Suppressor macrophage treated with lipopolysaccharide for 1 hour (primary cell): Measurements from ENCODE around the gene RBM7.

Experiments
- DNase-seq, 3 donors: peaks; one replicate each; pipeline ENCODE4 v3.0.0-alpha.2; 2020 to 2022

The RBM7 gene

DNA sequence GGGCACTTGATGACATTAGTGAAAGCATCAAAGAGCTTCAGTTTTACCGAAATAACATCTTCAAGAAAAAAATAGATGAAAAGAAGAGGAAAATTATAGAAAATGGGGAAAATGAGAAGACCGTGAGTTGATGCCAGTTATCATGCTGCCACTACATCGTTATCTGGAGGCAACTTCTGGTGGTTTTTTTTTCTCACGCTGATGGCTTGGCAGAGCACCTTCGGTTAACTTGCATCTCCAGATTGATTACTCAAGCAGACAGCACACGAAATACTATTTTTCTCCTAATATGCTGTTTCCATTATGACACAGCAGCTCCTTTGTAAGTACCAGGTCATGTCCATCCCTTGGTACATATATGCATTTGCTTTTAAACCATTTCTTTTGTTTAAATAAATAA, 49.4 kb downstream of the RBM7 start:
- DNase-seq = no peak

DNA sequence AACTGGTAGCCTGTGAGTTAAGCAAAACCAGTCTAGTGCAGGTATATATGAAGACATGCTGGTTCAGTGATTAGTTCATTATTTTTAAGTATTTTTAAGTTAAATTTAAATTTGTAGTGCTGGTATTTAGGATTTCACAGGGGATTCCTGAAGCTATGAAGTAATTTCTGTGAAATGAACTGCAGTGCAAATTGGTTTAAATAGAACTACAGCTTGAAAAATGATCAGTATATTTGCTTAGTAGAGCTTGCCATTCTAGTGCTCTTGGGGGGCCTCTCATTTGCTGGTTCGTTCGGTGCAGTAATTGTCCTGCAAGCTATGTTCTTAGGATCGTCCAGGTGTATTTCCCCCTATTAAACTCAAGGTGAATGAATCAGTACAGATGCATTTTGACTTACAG, 51.9 kb downstream of the RBM7 start:
- no peak for DNase-seq
